Measurements from ENCODE around the gene SUCLG2. TPM values are rescaled to one million over a fixed set of nuclear protein-coding genes. Genes with fewer than 3 reads are reported as not detected.

Gene SUCLG2
- total RNA-seq, 4 donors from 2014 or later = 38.7 to 42.9 (median 41.3) TPM

- WGBS, 2 donors = 64 to 67% methylated on average over 1 of the region's 1 CpG
- H3K4me3 ChIP-seq (ENCODE audit: low read depth, poor library complexity, severe bottlenecking) = no peak overlapping the region
- TF ChIP-seq POLR2A (IDR thresholded peaks at IDR 0.05) (no peak), CTCF (IDR thresholded peaks at IDR 0.05) (no peak)
- intact Hi-C loops (cut with DNase I; ENCODE audit: low total_unique reads) = no loop called here
- DNase-seq (ENCODE audit: low spot score in 2 of 2) = no peak
Observed at GRCh38 chr3:67691207-67691606, 36.8 kb upstream of the SUCLG2 start.

DNA sequence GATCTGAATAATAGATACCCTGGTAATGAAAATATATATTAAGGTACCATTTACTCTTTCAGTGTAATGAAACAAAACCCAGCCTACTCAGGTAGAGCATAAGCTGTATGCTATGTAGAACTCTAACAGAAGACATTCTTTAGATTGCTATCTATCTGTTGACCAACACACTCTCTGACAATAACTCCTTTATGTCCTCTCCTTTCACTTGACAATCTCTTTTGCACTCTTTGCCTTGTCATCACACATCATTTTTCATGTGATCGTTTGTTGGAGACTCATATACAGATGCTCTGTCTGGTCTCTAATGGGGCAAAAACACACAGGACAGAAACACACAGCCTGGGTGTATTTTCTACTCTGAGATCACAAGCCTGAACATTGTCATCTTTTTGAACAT lies 35.4 kb upstream of the SUCLG2 start:
- 76 to 88% methylated on average over 1 of the region's 1 CpG for WGBS, 2 donors
- no peak for TF ChIP-seq CTCF (IDR thresholded peaks at IDR 0.05)
- intact Hi-C loops (cut with DNase I; ENCODE audit: low total_unique reads) = no loop called here
- no peak for DNase-seq (ENCODE audit: low spot score in 2 of 2)
- H3K4me3 ChIP-seq (ENCODE audit: low read depth, poor library complexity, severe bottlenecking) = no peak overlapping the region

DNA sequence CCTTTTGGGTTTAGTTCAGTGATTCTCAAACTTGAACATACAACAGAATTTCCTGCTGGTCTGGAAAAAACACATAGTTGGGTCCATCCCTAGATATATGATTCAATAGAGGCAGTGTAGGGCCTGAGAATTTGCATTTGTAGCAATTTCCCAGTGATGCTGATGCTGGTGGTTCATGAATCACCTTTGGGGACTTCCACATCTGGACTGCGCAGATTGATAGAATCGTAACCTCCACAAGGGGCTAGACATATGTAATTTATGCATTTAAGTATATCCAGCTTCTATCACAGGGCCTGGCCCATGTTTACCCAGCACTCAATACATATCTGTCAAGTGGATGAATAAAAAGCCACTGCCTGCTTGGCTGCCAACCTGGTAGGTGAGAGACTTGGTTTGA lies 33.8 kb upstream of the SUCLG2 start:
- DNase-seq (ENCODE audit: low spot score in 2 of 2) = no peak

GRCh38 chr3:67686069-67686468 lies 31.7 kb upstream of the SUCLG2 start:
- H3K4me3 ChIP-seq (ENCODE audit: low read depth, poor library complexity, severe bottlenecking) = no peak overlapping the region
- 77 to 84% methylated on average over 8 of the region's 8 CpGs for WGBS, 2 donors
- intact Hi-C loops (cut with DNase I; ENCODE audit: low total_unique reads) = no loop called here
- TF ChIP-seq POLR2A (IDR thresholded peaks at IDR 0.05) (no peak), CTCF (IDR thresholded peaks at IDR 0.05) (no peak)
- DNase-seq (ENCODE audit: low spot score in 2 of 2) = no peak

More for the DNA sequence above, 33.8 kb upstream of the SUCLG2 start:
- TF ChIP-seq POLR2A (IDR thresholded peaks at IDR 0.05) (no peak), CTCF (IDR thresholded peaks at IDR 0.05) (no peak)
- WGBS, 2 donors = 93 to 100% methylated on average over 2 of the region's 2 CpGs
- no peak overlapping the region for H3K4me3 ChIP-seq (ENCODE audit: low read depth, poor library complexity, severe bottlenecking)
- intact Hi-C loops (cut with DNase I; ENCODE audit: low total_unique reads) = no loop called here

- 60 to 65% methylated on average over 1 of the region's 1 CpG for WGBS, 2 donors
- H3K4me3 ChIP-seq (ENCODE audit: low read depth, poor library complexity, severe bottlenecking) = no peak overlapping the region
- TF ChIP-seq CTCF (IDR thresholded peaks at IDR 0.05) = no peak
- intact Hi-C loops (cut with DNase I; ENCODE audit: low total_unique reads) = no loop called here
- DNase-seq (ENCODE audit: low spot score in 2 of 2) = no peak
Observed at GRCh38 chr3:67685499-67685898, 31.1 kb upstream of the SUCLG2 start.

GRCh38 chr3:67684211-67684610 lies 29.8 kb upstream of the SUCLG2 start:
- WGBS, 2 donors = 92 to 93% methylated on average over 3 of the region's 3 CpGs
- intact Hi-C loops (cut with DNase I; ENCODE audit: low total_unique reads) = no loop called here
- no peak for DNase-seq (ENCODE audit: low spot score in 2 of 2)
- H3K4me3 ChIP-seq (ENCODE audit: low read depth, poor library complexity, severe bottlenecking) = no peak overlapping the region
- TF ChIP-seq CTCF (IDR thresholded peaks at IDR 0.05) = no peak
- TF ChIP-seq POLR2A (IDR thresholded peaks at IDR 0.05) = no peak
